Uterus (tissue), 2 donors: ENCODE results near the gene BCDIN3D.
"Not testable (repeated sequence)": the region's sequence is repeated elsewhere in the genome, so short reads cannot be mapped to it uniquely, and the experiment has no call there.

Experiments
- POLR2A ChIP-seq, 2 donors: fragments of 450-650 bp; IDR thresholded peaks; one replicate each; pipeline ENCODE4 v1.6.1; 2016; ENCODE audit warnings: antibody characterized with exemption in 2 of 2, mild to moderate bottlenecking in 1 of 2, moderate library complexity in 1 of 2
- TF ChIP-seq, protein P1 (sequence below), 4 experiments: fragments of 200-600 bp in 2 of 4; fragments of 450-650 bp in 2 of 4; sonication (generic) in 2 of 4; IDR thresholded peaks; one replicate each; pipeline ENCODE4 v1.5.1; 2016 to 2019; ENCODE audit warnings: antibody characterized with exemption in 4 of 4, mild to moderate bottlenecking in 2 of 4, moderate library complexity in 1 of 4

DNA sequence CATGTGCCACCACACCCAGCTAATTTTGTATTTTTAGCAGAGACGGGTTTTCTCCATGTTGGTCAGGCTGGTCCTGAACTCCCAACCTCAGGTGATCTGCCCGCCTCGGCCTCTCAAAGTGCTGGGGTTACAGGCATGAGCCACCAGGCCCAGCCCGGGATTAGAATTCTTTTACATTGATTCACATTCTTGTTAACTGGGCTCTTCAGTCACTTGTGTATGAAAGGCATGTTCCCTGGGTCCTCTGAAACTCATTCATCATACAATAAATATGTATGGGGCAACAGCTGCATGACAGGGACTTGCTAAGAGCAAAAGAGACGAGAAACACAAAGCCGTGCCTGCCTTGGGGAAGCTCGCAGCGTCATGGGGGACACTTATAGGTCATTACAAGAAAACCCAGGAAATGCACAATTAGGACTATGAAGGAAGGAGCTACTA, 28.9 kb upstream of the BCDIN3D start:
- TF ChIP-seq POLR2A (IDR thresholded peaks at IDR 0.05), result not testable (repeated sequence)
- TF ChIP-seq, protein P1, sequence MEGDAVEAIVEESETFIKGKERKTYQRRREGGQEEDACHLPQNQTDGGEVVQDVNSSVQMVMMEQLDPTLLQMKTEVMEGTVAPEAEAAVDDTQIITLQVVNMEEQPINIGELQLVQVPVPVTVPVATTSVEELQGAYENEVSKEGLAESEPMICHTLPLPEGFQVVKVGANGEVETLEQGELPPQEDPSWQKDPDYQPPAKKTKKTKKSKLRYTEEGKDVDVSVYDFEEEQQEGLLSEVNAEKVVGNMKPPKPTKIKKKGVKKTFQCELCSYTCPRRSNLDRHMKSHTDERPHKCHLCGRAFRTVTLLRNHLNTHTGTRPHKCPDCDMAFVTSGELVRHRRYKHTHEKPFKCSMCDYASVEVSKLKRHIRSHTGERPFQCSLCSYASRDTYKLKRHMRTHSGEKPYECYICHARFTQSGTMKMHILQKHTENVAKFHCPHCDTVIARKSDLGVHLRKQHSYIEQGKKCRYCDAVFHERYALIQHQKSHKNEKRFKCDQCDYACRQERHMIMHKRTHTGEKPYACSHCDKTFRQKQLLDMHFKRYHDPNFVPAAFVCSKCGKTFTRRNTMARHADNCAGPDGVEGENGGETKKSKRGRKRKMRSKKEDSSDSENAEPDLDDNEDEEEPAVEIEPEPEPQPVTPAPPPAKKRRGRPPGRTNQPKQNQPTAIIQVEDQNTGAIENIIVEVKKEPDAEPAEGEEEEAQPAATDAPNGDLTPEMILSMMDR (IDR thresholded peaks at IDR 0.05), result not testable (repeated sequence)
